ENCODE results near the gene TRA2B.

Gene TRA2B

DNA sequence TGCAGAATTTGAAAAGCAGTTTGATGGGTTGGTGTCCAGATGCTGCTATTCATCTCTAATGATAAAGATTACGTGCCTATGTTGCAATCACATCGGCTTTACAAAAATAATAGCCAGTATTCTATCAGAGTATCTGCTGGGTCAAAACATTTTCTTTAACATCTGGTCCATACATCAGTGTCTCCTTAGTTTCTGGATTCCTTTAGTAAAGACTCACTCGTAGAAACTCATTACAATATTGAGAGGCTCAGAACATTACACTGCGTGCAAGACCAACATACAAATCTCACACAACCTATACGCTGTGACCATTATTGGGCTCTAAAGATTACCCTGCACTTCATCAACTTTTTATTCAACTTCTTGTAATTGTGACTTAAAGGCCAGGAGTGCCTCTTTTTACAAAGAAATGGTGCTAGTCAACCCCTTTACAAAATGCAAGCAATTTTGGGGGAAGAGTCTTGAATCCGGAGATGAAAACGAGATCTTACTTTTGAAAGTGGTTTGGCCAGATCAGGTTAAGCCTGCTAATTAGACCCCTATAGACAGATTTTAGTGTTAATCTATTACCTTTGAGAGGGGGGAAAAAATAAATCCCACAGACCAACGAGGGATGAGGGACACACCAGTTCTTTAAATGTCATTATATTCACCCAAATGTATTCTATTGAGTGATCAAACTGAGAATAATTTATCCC is 2.9 kb downstream of the TRA2B start:
- H3K9ac ChIP-seq, result peak overlapping the region; percentile 96 to 100 (median 99)
- H3K4me2 ChIP-seq, result peak overlapping the region; percentile 81 to 97 (median 90)
- H3K4me3 ChIP-seq, result peak overlapping the region; percentile 82 to 99 (median 94)
- H3K9me3 ChIP-seq (replicated peaks in 1 of 11), result no peaks in the 10 kb centered on the region; a peak in 1 of 22 replicates
- TF ChIP-seq Cebpa-rat (IDR thresholded peaks at IDR 0.05), result peak in 4 of 11 experiments; percentile 10 to 52 (median 30); a peak in 3 of 22 replicates
- peaks cover 16 to 68% (median 37%) of the 10 kb centered on the region in 11 experiments; a peak in 21 of 22 replicates for H3K36me3 ChIP-seq
- H3K27ac ChIP-seq, result peak overlapping the region in 10 of 11 experiments; percentile 24 to 100 (median 100); a peak in 17 of 22 replicates
- peaks cover 46 to 62% (median 52%) of the 10 kb centered on the region in 10 experiments for H3K4me1 ChIP-seq
- no peaks in the 10 kb centered on the region for H3K27me3 ChIP-seq
- peaks cover 68 to 78% (median 73%) of the 10 kb centered on the region in 11 experiments for H4K20me1 ChIP-seq

DNA sequence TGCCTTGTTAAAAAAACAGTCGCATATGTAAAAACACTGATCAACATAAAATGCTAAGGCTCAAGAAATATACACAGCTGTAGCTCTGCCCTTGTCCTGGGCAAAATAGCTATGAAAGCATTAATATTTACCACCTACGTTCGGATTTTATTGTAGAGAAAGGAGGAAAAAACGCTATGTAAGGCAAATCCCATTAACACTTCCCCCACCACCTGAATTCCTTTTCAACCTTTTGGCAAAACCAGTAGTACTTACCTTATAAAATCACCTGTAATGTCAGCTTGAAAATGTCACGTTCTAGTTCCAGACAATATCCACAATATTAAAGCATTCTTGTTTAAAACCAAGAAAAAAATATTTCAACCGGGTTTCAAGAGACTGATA is 3.6 kb downstream of the TRA2B start:
- Histone ChIP-seq H3K27ac (peak overlapping the region in 3 of 11 experiments; percentile 10 to 100 (median 96); a peak in 6 of 22 replicates), H3K4me3 (peak overlapping the region; percentile 82 to 99 (median 94)), H4K20me1 (peaks cover 76 to 86% (median 80%) of the 10 kb centered on the region in 11 experiments), H3K9ac (peak overlapping the region; percentile 96 to 100 (median 99)), H3K4me2 (peak overlapping the region; percentile 81 to 97 (median 90)), H3K9me3 (replicated peaks in 1 of 11) (no peaks in the 10 kb centered on the region; a peak in 1 of 22 replicates), H3K4me1 (peaks cover 51 to 62% (median 56%) of the 10 kb centered on the region in 10 experiments), H3K36me3 (peaks cover 21 to 75% (median 44%) of the 10 kb centered on the region in 11 experiments; a peak in 21 of 22 replicates), H3K27me3 (no peaks in the 10 kb centered on the region)
- no peak for TF ChIP-seq Cebpa-rat (IDR thresholded peaks at IDR 0.05)

DNA sequence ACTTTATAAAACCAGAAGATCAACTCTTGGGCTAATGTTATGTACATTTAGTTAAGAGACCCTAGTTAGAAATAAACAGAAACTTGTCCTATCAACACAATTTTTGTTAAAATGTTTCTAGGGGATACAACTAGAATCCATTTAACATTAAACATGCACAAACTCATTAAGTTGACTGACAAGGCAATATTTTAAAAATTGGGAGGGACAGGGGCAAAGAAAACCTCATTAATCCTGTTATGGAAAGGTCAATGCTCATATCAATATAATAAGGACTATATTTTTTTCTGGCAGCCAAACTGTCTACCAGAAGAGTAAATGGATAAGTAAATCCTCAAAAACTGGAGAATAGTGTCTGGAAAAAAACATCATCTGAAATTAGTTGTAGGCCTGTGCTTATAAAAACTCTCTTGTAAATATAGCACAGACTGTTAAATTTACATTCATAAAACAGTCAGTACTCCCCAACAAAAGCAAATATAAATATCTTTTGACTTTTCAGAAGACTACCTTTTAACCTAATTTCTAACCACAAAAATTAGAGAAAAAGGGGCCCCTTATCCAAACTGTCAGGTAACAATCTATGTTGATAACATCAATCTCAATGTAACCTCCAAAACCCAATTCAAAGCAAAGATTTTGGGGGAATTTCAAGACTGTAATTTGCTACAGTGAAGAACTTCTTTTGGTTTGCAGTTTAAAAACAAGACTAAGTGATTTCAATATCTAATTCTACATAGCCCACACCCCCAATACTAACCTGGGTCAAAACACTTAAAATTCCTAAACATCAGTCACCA is 4.2 kb downstream of the TRA2B start:
- no peaks in the 10 kb centered on the region for H3K27me3 ChIP-seq
- H3K9me3 ChIP-seq (replicated peaks in 1 of 11), result no peaks in the 10 kb centered on the region; a peak in 1 of 22 replicates
- peak overlapping the region; percentile 96 to 100 (median 99) for H3K9ac ChIP-seq
- H3K4me3 ChIP-seq, result peak overlapping the region; percentile 82 to 99 (median 94); a peak in 19 of 20 replicates
- TF ChIP-seq Cebpa-rat (IDR thresholded peaks at IDR 0.05), result no peak
- H3K27ac ChIP-seq, result peak overlapping the region in 2 of 11 experiments; percentile 10 to 96; a peak in 3 of 22 replicates
- H3K36me3 ChIP-seq, result peaks cover 21 to 81% (median 50%) of the 10 kb centered on the region in 11 experiments; a peak in 21 of 22 replicates
- peak overlapping the region; percentile 81 to 97 (median 90) for H3K4me2 ChIP-seq
- peaks cover 82 to 92% (median 86%) of the 10 kb centered on the region in 11 experiments for H4K20me1 ChIP-seq
- peaks cover 55 to 67% (median 61%) of the 10 kb centered on the region in 10 experiments for H3K4me1 ChIP-seq

DNA sequence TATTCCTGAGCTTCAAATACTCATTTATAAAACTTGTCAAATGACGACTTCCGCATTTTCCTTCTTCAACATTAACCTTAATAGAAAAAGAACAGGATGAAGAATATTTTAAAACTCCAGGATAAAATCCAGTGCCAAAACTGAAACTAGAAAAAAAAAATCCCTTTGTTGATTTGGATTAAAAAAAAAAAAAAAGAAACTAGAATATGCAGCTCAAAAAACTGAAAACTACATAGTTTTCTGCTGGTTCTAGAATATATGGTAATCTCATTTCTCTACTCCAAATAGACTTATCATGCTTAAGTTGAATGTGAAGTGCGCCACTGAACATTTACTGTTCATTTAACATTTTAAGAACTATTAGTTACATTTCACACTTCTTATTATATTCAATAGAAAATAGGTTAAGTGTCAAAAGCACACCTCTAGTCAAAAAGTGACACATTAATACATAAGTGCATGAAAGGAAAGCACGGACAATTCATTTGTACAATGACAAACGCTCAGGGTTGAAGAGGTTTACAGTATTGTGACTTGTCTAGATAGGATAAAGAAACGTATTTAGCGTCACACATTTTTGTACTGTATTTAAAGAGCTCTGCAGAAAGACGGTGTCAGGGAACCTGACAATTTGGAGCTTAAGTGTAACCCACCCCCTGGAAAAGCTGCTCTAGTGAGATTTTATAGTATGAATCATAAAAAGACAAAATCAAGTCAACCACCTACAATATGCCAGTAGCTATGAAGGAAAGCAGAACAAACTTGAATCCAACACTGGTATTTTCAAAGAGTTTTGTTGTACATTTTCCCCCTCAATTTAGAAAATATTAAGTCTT is 5.8 kb downstream of the TRA2B start:
- Histone ChIP-seq H3K27ac (peak overlapping the region in 1 of 11 experiments; percentile 33; a peak in 3 of 22 replicates), H3K27me3 (no peaks in the 10 kb centered on the region), H3K4me1 (peaks cover 68 to 79% (median 74%) of the 10 kb centered on the region in 10 experiments), H3K9me3 (replicated peaks in 1 of 11) (no peaks in the 10 kb centered on the region), H4K20me1 (peaks cover 97 to 100% (median 100%) of the 10 kb centered on the region in 11 experiments), H3K9ac (peak overlapping the region; percentile 21 to 100 (median 99); a peak in 19 of 22 replicates), H3K4me3 (peak overlapping the region; percentile 82 to 99 (median 94); a peak in 17 of 20 replicates), H3K36me3 (peaks cover 33 to 97% (median 66%) of the 10 kb centered on the region in 11 experiments; a peak in 21 of 22 replicates), H3K4me2 (peak overlapping the region; percentile 81 to 97 (median 90))
- TF ChIP-seq Cebpa-rat (IDR thresholded peaks at IDR 0.05), result no peak

DNA sequence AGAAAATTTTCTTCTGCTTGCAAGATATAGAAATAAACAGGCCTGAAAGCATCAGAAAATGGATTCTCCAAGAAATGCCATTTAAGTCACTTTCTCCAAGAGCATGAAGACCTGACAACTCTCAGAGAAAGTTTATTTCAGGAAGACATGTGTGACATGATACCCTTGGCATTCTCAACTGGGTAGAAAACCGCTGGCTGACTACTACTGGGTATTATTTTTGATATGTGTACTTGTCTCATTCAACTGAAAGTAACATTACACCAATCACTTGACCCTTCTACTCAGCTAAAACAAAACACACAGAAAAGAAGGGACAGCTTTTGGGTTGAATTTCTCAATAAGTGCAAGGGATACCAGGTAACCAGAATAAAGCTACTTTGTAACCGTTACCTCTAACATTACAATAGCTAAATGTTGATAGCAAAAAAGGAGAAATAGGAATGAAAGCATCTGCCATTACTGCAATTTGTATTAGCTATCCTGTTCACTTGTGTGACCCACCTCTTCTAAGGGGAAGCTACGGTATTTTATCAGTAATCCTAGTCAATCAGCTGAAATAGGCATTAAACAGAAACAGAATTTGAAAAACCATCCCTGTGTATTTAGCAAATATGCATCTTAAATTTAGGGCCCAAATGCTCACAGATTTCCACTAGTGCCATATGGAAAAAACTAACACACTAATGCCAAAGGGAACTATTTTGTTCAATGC is 7.3 kb downstream of the TRA2B start:
- TF ChIP-seq Cebpa-rat (IDR thresholded peaks at IDR 0.05), result no peak
- Histone ChIP-seq H3K36me3 (peaks cover 47 to 99% (median 69%) of the 10 kb centered on the region in 11 experiments), H3K4me1 (peaks cover 70 to 89% (median 75%) of the 10 kb centered on the region in 10 experiments), H3K27me3 (no peaks in the 10 kb centered on the region), H3K4me2 (peak overlapping the region; percentile 81 to 97 (median 90)), H3K9ac (peak overlapping the region in 4 of 11 experiments; percentile 25 to 55 (median 34); a peak in 5 of 22 replicates), H3K4me3 (peak overlapping the region in 9 of 10 experiments; percentile 21 to 99 (median 39); a peak in 11 of 20 replicates), H3K27ac (no peak overlapping the region; a peak in 1 of 22 replicates), H3K9me3 (replicated peaks in 1 of 11) (no peaks in the 10 kb centered on the region), H4K20me1 (peaks cover 100% of the 10 kb centered on the region in 11 experiments)

DNA sequence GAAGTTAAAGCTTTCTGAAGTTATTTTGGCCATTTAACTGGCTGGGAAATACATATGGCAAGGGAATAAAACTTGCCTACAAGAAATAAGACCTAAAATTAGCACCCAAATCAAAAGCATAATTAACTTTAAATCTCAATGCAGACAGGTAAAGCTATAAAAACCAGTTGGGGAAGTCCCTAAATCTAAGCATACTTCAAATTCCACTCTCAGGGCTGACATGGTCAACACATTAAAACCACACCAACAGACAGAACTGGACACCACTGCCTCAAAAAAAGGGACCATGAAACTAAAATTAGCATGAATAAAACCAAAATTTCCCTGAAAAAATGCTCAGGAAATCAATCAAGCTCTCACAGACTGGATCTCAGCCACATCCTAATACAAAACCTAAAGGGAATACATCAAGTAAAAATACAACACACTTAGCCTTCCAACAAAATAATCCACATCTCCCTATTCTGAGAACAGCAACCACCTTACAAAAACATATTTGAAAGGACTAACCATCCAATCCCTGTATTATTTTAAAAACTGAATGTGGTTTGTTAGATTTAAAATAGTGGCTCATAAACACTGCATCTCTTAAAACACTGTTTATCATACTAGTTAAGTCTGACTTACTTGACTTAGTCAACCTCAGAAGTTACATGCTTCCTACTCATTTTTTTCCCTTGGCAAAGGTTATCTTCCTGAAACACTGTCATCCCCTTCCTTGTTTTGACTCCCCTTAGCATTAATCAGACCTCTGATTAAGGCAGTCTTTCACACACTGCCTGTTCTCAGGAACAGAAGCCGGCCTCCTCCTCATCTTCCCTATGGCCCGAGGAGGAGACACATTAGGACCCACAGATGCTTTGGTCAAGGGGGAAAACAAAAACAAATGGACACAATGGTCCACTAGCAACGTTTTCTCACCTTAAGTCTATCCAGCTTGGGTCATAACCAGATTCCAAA is 8.3 kb downstream of the TRA2B start:
- Histone ChIP-seq H3K4me3 (peak overlapping the region; percentile 15 to 99 (median 30); a peak in 12 of 20 replicates), H3K9ac (peak overlapping the region in 10 of 11 experiments; percentile 5 to 56 (median 31); a peak in 14 of 22 replicates)

More for the DNA sequence above, 8.3 kb downstream of the TRA2B start:
- Histone ChIP-seq H3K9me3 (replicated peaks in 1 of 11) (no peaks in the 10 kb centered on the region), H3K4me1 (peaks cover 70 to 89% (median 72%) of the 10 kb centered on the region in 10 experiments), H3K27me3 (no peaks in the 10 kb centered on the region), H3K27ac (peak overlapping the region in 5 of 11 experiments; percentile 25 to 67 (median 39); a peak in 8 of 22 replicates), H3K4me2 (peak overlapping the region; percentile 81 to 97 (median 90)), H3K36me3 (peaks cover 58 to 99% (median 74%) of the 10 kb centered on the region in 11 experiments), H4K20me1 (peaks cover 100% of the 10 kb centered on the region in 11 experiments)
- TF ChIP-seq Cebpa-rat (IDR thresholded peaks at IDR 0.05), result no peak
